RWPE1 (cell line): ENCODE data around the gene C11orf98.

Experiments
- CTCF ChIA-PET: fragments of 350-600 bp; sonication (Branson Sonifier 250); formaldehyde crosslinking; extraction: SDS; loops from one replicate; lab custom pipeline; 2021; lab: Yijun Ruan, JAX
- POLR2A ChIA-PET: fragments of 400-600 bp; formaldehyde crosslinking; extraction: SDS; loops from one replicate; lab custom pipeline; 2020; ENCODE audit warnings: antibody characterized with exemption; ENCODE audit not compliant: low non-redundant PET; lab: Yijun Ruan, JAX
- DNase-seq: peaks from one replicate; pipeline ENCODE4 v3.0.0; 2012; ENCODE audit warnings: low spot score
- H3K27ac ChIP-seq: fragments of 450-650 bp; 2 replicates; pipeline ENCODE4 v1.5.1; 2017
- CTCF ChIP-seq: fragments of 450-650 bp; conservative IDR thresholded peaks from 2 replicates; pipeline ENCODE4 v1.5.1; 2017; ENCODE audit warnings: low read depth, mild to moderate bottlenecking

Gene C11orf98

GRCh38 chr11:62688491-62688890, 23.5 kb upstream of the C11orf98 start:
- TF ChIP-seq CTCF = no peak
- ChIA-PET POLR2A (no interaction called here), CTCF (no interaction called here)
- no peak for DNase-seq
- H3K27ac ChIP-seq = no peak overlapping the region

GRCh38 chr11:62687508-62688396, 22.7 kb upstream of the C11orf98 start:
- POLR2A ChIA-PET = no interaction called here
- H3K27ac ChIP-seq = no peak overlapping the region
- DNase-seq = no peak
- CTCF ChIA-PET = interaction anchor here (0.6 kb wide), 1 partner anchor 38 kb away, joined by 3 read pairs; no protein-coding TSS in a partner anchor
- no peak for TF ChIP-seq CTCF

- CTCF ChIA-PET = interaction anchor here (2.5 kb wide), 1 partner anchor 12 kb away, joined by 17 read pairs; no protein-coding TSS in a partner anchor
- no peak for DNase-seq
- no peak for TF ChIP-seq CTCF
- H3K27ac ChIP-seq = no peak overlapping the region
- POLR2A ChIA-PET = no interaction called here
These were observed 17.5 kb upstream of the C11orf98 start for GRCh38 chr11:62682518-62682917.

GRCh38 chr11:62680825-62681240, 15.8 kb upstream of the C11orf98 start:
- CTCF ChIA-PET = interaction anchor here (0.6 to 2.5 kb wide), 9 partner anchors 8 to 538 kb away, joined by 3 to 17 read pairs (median 6); partner anchors contain the start of genes HNRNPUL2, LRRN4CL and TTC9C
- H3K27ac ChIP-seq = peak overlapping the region; percentile 88

GRCh38 chr11:62678770-62679696, 14.0 kb upstream of the C11orf98 start, which contains the start of gene UBXN1:
Gene UBXN1, minus strand, starts transcription at chr11:62679073. Its CDS starts 150 bp downstream, at chr11:62678923.
- peak within 1 kb of the TSS; percentile 88 for H3K27ac ChIP-seq
- ChIA-PET POLR2A (interaction anchor here (0.9 to 1.1 kb wide), 2 partner anchors 30 to 47 kb away, joined by 4 to 6 read pairs; no protein-coding TSS in a partner anchor), CTCF (no interaction called here)
- DNase-seq = peak; percentile 79
- no peak for TF ChIP-seq CTCF

More at GRCh38 chr11:62680825-62681240, 15.8 kb upstream of the C11orf98 start:
- peak; percentile 69 for DNase-seq
- peak; percentile 71 for TF ChIP-seq CTCF
- POLR2A ChIA-PET = interaction anchor here (0.5 to 1.1 kb wide), 4 partner anchors 11 to 80 kb away, joined by 4 to 8 read pairs (median 6); no protein-coding TSS in a partner anchor

- no peak for DNase-seq
- H3K27ac ChIP-seq = peak overlapping the region; percentile 88
- ChIA-PET CTCF (no interaction called here), POLR2A (no interaction called here)
- TF ChIP-seq CTCF = no peak
These were observed 13.4 kb upstream of the C11orf98 start for GRCh38 chr11:62678433-62678769.
